H1 (cell line): ENCODE data around the gene RNF149. TPM values are rescaled to one million over a fixed set of nuclear protein-coding genes. Genes with fewer than 3 reads are reported as not detected.

Experiments used
- BACH1 ChIP-seq: IDR thresholded peaks from 2 replicates; pipeline ENCODE4 v1.6.1; 2012; ENCODE audit warnings: low read length, improper control_type of control experiment
- CHD7 ChIP-seq: fragments of 300-600 bp; sonication (generic); IDR thresholded peaks from 2 replicates; pipeline ENCODE4 v1.7.1; 2012; ENCODE audit warnings: low read length, moderate library complexity, mild to moderate bottlenecking, inconsistent platforms; ENCODE audit not compliant: insufficient replicate concordance
- CREB1 ChIP-seq: IDR thresholded peaks from 2 replicates; pipeline ENCODE4 v1.6.1; 2012; ENCODE audit warnings: inconsistent platforms
- HDAC2 ChIP-seq, 2 experiments: fragments of 300-600 bp in 1 of 2; sonication (generic) in 1 of 2; IDR thresholded peaks; 2 replicates each; pipeline ENCODE4 v1.6.1; 2011 to 2012; ENCODE audit warnings: low read depth in 2 of 2, low read length in 2 of 2, mild to moderate bottlenecking in 2 of 2, moderate library complexity in 2 of 2, borderline replicate concordance in 1 of 2, inconsistent platforms in 1 of 2
- JUN ChIP-seq: IDR thresholded peaks from 2 replicates; pipeline ENCODE4 v1.6.1; 2011; ENCODE audit warnings: low read depth, mild to moderate bottlenecking, improper control_type of control experiment, low read length
- JUND ChIP-seq: IDR thresholded peaks from 2 replicates; pipeline ENCODE4 v1.6.1; 2011; ENCODE audit warnings: mild to moderate bottlenecking, improper control_type of control experiment, low read length
- KDM4A ChIP-seq: IDR thresholded peaks from one replicate; pipeline ENCODE4 v1.7.1; 2012; ENCODE audit warnings: low read depth, mild to moderate bottlenecking, moderate library complexity, low read length, inconsistent platforms; ENCODE audit not compliant: severe bottlenecking
- RBBP5 ChIP-seq: IDR thresholded peaks from 2 replicates; pipeline ENCODE4 v1.7.1; 2012; ENCODE audit warnings: low read depth, mild to moderate bottlenecking, inconsistent platforms, low read length, moderate library complexity, borderline replicate concordance
- SP1 ChIP-seq: IDR thresholded peaks from 2 replicates; pipeline ENCODE4 v1.6.1; 2011; ENCODE audit warnings: low read depth, low read length
- TAF1 ChIP-seq: IDR thresholded peaks from 2 replicates; pipeline ENCODE4 v1.6.1; 2011; ENCODE audit warnings: mild to moderate bottlenecking, low read depth, low read length
- ZNF274 ChIP-seq: IDR thresholded peaks from 2 replicates; pipeline ENCODE4 v1.7.0; 2012; ENCODE audit warnings: low read length, borderline replicate concordance; ENCODE audit errors: extremely low read depth
- polyA plus RNA-seq, 7 experiments: library from polyadenylated mRNA; depleted of rRNA in 3 of 7; stranded (reverse) in 5 of 7; unstranded in 2 of 7; fragments of >200 nt in 5 of 7; fragments of 200-250 nt in 2 of 7; gene quantifications; 1 replicate in 5 of 7; 2 replicates in 1 of 7; 4 replicates in 1 of 7; pipeline versions ENCODE4 v1.2.1 to v1.2.3, GENCODE V29; 2011 to 2013; ENCODE audit warnings: missing spikeins in 2 of 7, mixed read lengths in 2 of 7
- total RNA-seq: library from RNA; stranded (reverse); fragmentation: NEBNext Ultra II Directional; extraction: Animal tissue kit (Norgen Biotek cat#: 25700); gene quantifications from 2 replicates; pipeline ENCODE4 v1.2.1, GENCODE V29; 2021

Gene RNF149
- total and polyA plus RNA-seq, 2 of the 8 experiments (the other 6 are each of a cell fraction or from before 2014, with no cell fraction given): 16.6 to 28.2 TPM

- TF ChIP-seq CHD7 (no peak), JUND (no peak), HDAC2 (IDR thresholded peaks at IDR 0.05; ENCODE audit: borderline replicate concordance in 1 of 2, low read depth in 2 of 2, low read length in 2 of 2) (0 out of 4 replicates have a peak, but pooled peaks of 1 of the 2 experiments have one; percentile 21), TAF1 (no peak), CREB1 (no peak), JUN (no peak), KDM4A (peak; percentile 70), ZNF274 (no peak), BACH1 (no peak), SP1 (no peak), RBBP5 (peak; percentile 90)
Measured at GRCh38 chr2:101253013-101253702, 55.3 kb downstream of the RNF149 start (continued).
